AG10803 (cell line): ENCODE data around the gene RASSF5.

Experiments used
- DNase-seq: peaks from one replicate; pipeline ENCODE4 v3.0.0; 2010; ENCODE audit warnings: low read depth
- H3K4me3 ChIP-seq: 2 replicates; pipeline ENCODE4 v1.5.1; 2011; ENCODE audit warnings: mild to moderate bottlenecking, low read length, control low read depth
- TF ChIP-seq, protein P1 (sequence below): conservative IDR thresholded peaks from 2 replicates; pipeline ENCODE4 v1.5.1; 2011; ENCODE audit warnings: mild to moderate bottlenecking, low read length, control low read depth, inconsistent platforms

The RASSF5 gene, protein sequence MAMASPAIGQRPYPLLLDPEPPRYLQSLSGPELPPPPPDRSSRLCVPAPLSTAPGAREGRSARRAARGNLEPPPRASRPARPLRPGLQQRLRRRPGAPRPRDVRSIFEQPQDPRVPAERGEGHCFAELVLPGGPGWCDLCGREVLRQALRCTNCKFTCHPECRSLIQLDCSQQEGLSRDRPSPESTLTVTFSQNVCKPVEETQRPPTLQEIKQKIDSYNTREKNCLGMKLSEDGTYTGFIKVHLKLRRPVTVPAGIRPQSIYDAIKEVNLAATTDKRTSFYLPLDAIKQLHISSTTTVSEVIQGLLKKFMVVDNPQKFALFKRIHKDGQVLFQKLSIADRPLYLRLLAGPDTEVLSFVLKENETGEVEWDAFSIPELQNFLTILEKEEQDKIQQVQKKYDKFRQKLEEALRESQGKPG

DNA sequence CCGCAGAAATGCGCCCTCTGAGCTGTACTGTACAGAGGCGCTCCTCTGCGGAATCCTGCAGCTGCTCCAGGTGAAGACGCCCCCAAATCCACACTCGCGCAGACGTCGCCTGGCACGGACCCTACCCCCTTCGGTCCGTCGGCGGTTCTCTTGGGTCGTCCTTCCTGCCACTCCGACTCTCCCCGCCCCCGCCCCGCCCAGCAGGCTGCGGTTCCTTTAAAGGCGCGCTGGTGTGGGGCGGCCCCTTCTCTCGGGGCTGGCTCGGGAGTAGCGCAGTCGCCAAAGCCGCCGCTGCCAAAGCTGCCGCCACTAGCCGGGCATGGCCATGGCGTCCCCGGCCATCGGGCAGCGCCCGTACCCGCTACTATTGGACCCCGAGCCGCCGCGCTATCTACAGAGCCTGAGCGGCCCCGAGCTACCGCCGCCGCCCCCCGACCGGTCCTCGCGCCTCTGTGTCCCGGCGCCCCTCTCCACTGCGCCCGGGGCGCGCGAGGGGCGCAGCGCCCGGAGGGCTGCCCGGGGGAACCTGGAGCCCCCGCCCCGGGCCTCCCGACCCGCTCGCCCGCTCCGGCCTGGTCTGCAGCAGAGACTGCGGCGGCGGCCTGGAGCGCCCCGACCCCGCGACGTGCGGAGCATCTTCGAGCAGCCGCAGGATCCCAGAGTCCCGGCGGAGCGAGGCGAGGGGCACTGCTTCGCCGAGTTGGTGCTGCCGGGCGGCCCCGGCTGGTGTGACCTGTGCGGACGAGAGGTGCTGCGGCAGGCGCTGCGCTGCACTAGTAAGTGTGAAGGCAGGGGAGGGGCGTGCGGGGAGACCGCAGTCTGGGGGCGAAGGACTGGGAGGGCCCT, at the start of gene RASSF5:
TSS of gene RASSF5 (plus strand) at position 248 of the 846 bp plus-strand sequence. CDS start at position 320, 72 bp downstream.
- DNase-seq, result peak; percentile 68
- peak within 1 kb of the TSS; percentile 65 for H3K4me3 ChIP-seq
- TF ChIP-seq, protein P1, sequence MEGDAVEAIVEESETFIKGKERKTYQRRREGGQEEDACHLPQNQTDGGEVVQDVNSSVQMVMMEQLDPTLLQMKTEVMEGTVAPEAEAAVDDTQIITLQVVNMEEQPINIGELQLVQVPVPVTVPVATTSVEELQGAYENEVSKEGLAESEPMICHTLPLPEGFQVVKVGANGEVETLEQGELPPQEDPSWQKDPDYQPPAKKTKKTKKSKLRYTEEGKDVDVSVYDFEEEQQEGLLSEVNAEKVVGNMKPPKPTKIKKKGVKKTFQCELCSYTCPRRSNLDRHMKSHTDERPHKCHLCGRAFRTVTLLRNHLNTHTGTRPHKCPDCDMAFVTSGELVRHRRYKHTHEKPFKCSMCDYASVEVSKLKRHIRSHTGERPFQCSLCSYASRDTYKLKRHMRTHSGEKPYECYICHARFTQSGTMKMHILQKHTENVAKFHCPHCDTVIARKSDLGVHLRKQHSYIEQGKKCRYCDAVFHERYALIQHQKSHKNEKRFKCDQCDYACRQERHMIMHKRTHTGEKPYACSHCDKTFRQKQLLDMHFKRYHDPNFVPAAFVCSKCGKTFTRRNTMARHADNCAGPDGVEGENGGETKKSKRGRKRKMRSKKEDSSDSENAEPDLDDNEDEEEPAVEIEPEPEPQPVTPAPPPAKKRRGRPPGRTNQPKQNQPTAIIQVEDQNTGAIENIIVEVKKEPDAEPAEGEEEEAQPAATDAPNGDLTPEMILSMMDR, result no peak

DNA sequence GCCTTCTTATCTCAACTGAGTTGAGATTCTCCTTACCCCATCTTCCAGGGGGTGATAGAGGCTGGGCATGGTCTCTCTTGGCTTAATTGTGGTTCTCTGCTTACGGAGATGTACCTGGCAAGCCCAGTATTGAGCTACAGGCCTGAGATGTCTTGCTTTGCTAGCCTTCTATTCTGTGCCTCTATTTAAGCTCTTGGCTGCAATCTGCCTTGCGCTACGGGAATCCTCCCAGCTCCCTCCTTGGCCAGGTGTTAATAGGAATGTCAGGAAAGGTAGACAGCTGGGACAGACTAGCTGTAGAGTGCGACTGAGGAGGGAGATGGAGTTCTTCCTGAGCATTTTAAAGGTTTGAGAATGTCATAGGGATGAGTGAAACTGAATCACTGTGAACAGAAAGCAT, 47.6 kb upstream of the RASSF5 start:
- TF ChIP-seq, protein P1, result no peak
- H3K4me3 ChIP-seq, result no peak overlapping the region
- DNase-seq, result no peak

DNA sequence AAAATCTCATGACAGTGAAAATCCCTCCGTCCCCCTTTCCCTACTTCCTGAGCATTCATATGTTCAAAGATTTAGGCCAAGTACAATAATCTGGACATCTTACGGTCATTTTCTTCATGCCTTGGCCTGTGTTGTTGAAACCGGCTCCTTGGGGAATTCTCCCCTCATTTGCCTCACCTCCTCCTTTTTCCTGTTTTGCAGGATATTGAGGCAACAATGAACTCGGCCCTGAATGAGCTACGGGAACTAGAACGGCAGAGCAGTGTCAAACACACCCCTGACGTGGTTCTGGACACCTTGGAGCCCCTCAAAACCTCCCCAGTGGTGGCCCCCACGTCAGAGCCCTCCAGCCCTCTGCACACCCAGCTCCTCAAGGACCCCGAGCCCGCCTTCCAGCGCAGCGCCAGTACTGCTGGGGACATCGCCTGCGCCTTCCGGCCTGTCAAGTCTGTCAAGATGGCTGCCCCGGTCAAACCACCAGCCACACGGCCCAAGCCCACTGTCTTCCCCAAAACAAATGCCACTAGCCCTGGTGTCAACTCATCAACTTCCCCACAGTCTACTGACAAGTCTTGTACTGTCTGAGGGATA, 46.4 kb upstream of the RASSF5 start:
- H3K4me3 ChIP-seq, result no peak overlapping the region

DNA sequence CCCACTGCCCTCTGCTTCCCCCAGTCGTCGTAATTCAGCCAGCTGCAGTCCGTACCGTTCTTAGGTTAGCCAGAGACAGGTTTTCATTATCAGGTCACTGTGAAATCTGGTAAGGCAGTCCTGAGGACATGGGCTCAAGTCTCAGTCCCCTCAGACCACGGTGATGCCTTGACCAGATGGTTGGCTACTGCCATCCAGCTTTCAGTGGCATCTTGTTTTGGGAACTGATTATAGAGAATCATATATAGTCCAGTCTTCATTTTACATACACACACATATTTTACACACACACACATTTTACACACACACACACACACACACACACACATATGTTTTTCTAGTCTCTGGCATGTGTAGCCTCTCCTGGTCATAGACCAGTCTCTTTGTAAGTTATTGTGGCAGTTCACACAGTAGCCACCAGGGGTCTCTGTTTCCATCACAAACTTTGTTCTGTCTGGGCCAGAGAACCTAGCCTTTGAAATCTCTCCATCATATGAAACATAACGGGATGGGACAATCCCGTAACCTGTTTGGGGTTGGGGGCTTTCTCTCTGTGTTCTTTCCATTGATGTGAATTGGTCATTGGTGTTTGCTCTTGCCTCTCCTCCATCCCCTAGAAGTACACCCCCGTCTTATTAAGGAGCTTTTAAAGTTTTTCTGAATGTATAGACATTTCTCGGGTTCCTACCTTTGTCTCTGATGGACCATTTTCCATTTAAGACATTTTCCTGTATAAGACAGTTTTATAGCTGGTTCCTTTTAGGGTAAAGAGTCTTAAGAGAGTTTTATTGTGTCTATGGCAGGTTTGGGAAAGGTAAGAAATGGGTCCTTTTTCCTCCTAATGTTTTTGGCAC, 45.5 kb upstream of the RASSF5 start:
- no peak overlapping the region for H3K4me3 ChIP-seq
- DNase-seq, result peak; percentile 72
- TF ChIP-seq, protein P1, result peak; percentile 86

More for the DNA sequence above, 46.4 kb upstream of the RASSF5 start:
- DNase-seq, result no peak
- TF ChIP-seq, protein P1, result no peak

DNA sequence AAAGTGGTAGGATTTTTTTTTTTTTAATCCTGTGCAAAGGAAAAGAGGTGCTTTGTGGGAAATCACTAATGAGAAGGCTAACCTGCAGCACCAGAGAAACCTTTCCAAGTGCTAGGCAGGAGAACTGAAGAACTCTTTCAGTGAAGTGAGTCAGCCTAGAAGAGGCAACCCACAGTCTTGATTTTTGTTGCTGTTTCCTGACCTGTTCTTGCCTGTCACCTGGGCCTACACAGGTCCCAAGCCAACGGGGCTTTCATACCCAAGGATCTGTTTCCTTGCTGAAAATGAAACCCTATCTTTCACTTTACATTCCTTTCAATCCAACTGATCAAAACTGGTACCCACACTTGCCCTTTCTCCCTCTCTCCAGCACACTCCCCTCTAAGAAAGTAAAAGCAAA, 44.2 kb upstream of the RASSF5 start:
- no peak for DNase-seq
- H3K4me3 ChIP-seq, result no peak overlapping the region
- TF ChIP-seq, protein P1, result no peak

DNA sequence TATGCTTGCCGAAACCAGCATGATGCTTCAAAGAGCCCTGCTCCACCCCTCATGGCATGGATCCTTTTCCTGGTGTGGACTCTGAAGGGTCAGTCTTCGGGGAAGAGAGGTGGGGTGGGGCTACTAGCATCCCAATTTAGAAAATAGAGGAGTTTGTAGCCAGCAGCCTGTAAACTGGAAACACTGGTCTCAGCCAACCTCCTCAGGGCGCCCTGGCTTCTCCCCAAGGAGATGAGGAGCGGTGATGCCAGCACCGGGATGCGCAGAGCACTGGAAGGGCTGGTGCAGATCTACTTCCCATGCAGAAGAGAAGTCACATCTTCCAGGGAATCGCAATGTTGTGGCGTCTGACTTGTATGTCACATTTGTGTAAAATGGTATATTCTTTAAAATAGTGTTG, 43.4 kb upstream of the RASSF5 start:
- no peak overlapping the region for H3K4me3 ChIP-seq
- no peak for DNase-seq
- TF ChIP-seq, protein P1, result no peak
